Thymus (tissue), 11 donors: ENCODE results near the gene GSE1. TPM values are rescaled to one million over a fixed set of nuclear protein-coding genes. Genes with fewer than 3 reads are reported as not detected.

Source experiments
- DNase-seq, 9 donors: peaks; one replicate each; pipeline ENCODE4 v3.0.0-alpha.2; 2013; ENCODE audit warnings: low spot score in 9 of 9, low read depth in 6 of 9, missing footprints in 1 of 9
- H3K27ac ChIP-seq, 2 donors: one replicate each; pipeline ENCODE4 v1.5.1; 2013; ENCODE audit warnings: control low read depth in 1 of 2, low read depth in 1 of 2, low read length in 1 of 2, mild to moderate bottlenecking in 1 of 2, moderate library complexity in 1 of 2
- H3K27me3 ChIP-seq, 2 donors: one replicate each; pipeline ENCODE4 v1.5.1; 2013; ENCODE audit warnings: low read length in 1 of 2; ENCODE audit not compliant: control insufficient read depth in 2 of 2, insufficient read depth in 1 of 2
- H3K36me3 ChIP-seq, 2 donors: one replicate each; pipeline ENCODE4 v1.5.1; 2013; ENCODE audit warnings: low read length in 1 of 2, mild to moderate bottlenecking in 1 of 2, moderate library complexity in 1 of 2; ENCODE audit not compliant: control insufficient read depth in 2 of 2, insufficient read depth in 2 of 2
- H3K4me1 ChIP-seq, 2 donors: one replicate each; pipeline ENCODE4 v1.5.1; 2013; ENCODE audit warnings: low read length in 2 of 2; ENCODE audit not compliant: control insufficient read depth in 2 of 2, insufficient read depth in 2 of 2
- H3K4me3 ChIP-seq, 2 donors: one replicate each; pipeline ENCODE4 v1.5.1; 2013; ENCODE audit warnings: low read length in 2 of 2, control low read depth in 1 of 2, mild to moderate bottlenecking in 1 of 2
- H3K9me3 ChIP-seq, 2 donors: one replicate each; pipeline ENCODE4 v1.5.1; 2013; ENCODE audit warnings: low read length in 1 of 2, mild to moderate bottlenecking in 1 of 2; ENCODE audit not compliant: control insufficient read depth in 2 of 2, insufficient read depth in 1 of 2
- WGBS: extraction: QIAGEN DNeasy Blood & Tissue Kit; methylation state at CpG from one replicate; pipeline ENCODE4 v1.1.7; 2013; 5-methylcytosine and 5-hydroxymethylcytosine counted together
- polyA plus RNA-seq: library from polyadenylated mRNA; stranded (reverse); fragments of 200-250 nt; gene quantifications from one replicate; pipeline ENCODE4 v1.2.3, GENCODE V29; 2013
- total RNA-seq: library from RNA; stranded (reverse); fragments of 120-200 nt; gene quantifications from one replicate; pipeline ENCODE4 v1.2.4, GENCODE V29; 2013
- donor health status: healthy.

Gene GSE1
- total and polyA plus RNA-seq, 2 donors: 29.9 to 32.4 TPM

- no peak for DNase-seq
- WGBS: 83% methylated on average over 16 of the region's 16 CpGs
Measured at GRCh38 chr16:85649411-85650134, 36.5 kb downstream of the GSE1 start.

DNA sequence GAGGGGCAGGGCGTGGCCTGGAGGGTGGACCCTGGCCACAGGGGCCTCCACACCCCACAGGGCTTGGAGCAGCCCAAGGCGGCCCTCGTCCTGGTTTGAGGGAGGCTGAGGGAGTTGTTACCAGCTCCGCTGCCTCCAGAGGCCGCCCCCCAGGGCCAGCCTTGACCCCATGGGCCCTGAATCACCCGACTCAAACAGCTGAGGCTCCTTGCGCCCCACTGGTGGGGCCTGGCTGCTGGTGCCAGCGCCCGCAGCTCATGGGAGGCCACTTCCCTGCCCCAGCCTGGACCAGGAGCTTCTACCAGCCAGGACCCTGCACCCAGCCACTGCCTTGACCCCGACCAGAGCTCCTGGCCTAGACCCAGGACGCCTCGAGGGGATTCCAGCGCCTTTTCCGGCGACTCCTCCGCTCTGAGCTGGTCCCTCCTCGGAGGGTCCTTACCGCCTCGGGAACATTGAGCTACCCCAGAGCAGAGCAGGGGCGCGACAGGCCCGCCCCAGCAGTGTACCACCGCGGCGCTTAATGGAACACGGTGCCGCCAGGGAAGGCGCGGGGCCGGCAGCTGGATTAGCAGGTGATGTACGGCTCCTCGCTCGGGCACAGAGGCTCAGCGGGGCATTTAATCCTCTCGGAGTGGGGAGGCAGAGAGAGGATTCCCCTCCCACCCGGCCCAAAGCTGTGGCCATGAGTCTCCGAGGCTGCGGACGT, 37.2 kb downstream of the GSE1 start:
- H3K27me3 ChIP-seq: no peaks in the 10 kb centered on the region
- peaks cover 82 to 96% of the 10 kb centered on the region in 2 donors for H3K36me3 ChIP-seq
- DNase-seq: no peak
- peaks cover 1 to 9% of the 10 kb centered on the region in 2 donors for H3K9me3 ChIP-seq
- H3K27ac ChIP-seq: no peak overlapping the region
- H3K4me1 ChIP-seq: peaks cover 4 to 6% of the 10 kb centered on the region in 2 donors
- WGBS: 98% methylated on average over 39 of the region's 39 CpGs
- H3K4me3 ChIP-seq: no peak overlapping the region

More at GRCh38 chr16:85649411-85650134, 36.5 kb downstream of the GSE1 start:
- H3K9me3 ChIP-seq: peaks cover 1 to 9% of the 10 kb centered on the region in 2 donors
- no peak overlapping the region for H3K4me3 ChIP-seq
- peaks cover 6 to 8% of the 10 kb centered on the region in 2 donors for H3K4me1 ChIP-seq
- H3K36me3 ChIP-seq: peaks cover 80 to 95% of the 10 kb centered on the region in 2 donors
- no peaks in the 10 kb centered on the region for H3K27me3 ChIP-seq
- H3K27ac ChIP-seq: no peak overlapping the region

DNA sequence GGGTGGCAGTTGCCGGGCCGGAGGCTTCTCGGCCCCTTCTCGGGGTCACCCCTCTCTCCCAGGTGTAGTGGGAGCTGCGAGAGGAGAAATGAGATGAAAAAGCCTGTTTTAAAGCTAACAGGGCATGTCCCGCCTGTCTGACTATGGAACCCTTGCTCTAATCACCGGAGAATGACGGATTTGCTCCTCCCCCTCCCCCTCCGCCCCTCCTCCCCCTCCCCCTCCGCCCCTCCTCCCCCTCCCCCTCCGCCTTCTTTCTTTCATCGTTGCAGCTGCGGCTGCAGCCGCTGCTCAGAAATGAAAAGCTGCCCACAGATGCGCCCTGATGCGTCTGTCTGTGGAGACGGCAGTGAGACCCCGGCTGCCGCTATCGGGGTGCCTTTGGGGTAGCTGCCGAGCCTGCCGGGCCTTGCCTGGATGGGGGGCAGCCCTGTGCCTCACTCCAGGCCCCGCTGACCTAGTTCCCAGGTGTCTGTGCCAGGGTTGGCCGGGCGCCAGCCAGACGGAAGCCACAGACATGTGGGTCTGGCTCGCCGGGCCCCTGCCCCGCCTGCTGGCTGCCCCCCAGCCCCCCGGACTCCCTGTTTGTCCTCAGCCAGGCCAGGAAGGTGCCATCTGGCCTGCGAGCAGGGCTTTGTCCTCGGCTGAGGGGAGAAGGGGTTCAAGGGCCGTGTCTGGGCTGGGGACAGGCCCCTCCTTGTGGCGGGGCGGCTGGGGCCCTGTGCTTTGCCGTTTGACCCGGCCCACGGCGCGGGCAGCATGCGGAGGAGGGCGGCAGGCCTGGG, 37.9 kb downstream of the GSE1 start:
- peaks cover 1 to 9% of the 10 kb centered on the region in 2 donors for H3K9me3 ChIP-seq
- no peak overlapping the region for H3K4me3 ChIP-seq
- no peak for DNase-seq
- H3K4me1 ChIP-seq: peaks cover 4 to 6% of the 10 kb centered on the region in 2 donors
- peak overlapping the region in 1 of 2 donors; percentile 37 for H3K27ac ChIP-seq
- peaks cover 83 to 97% of the 10 kb centered on the region in 2 donors for H3K36me3 ChIP-seq
- 49% methylated on average over 38 of the region's 42 CpGs for WGBS
- H3K27me3 ChIP-seq: no peaks in the 10 kb centered on the region

DNA sequence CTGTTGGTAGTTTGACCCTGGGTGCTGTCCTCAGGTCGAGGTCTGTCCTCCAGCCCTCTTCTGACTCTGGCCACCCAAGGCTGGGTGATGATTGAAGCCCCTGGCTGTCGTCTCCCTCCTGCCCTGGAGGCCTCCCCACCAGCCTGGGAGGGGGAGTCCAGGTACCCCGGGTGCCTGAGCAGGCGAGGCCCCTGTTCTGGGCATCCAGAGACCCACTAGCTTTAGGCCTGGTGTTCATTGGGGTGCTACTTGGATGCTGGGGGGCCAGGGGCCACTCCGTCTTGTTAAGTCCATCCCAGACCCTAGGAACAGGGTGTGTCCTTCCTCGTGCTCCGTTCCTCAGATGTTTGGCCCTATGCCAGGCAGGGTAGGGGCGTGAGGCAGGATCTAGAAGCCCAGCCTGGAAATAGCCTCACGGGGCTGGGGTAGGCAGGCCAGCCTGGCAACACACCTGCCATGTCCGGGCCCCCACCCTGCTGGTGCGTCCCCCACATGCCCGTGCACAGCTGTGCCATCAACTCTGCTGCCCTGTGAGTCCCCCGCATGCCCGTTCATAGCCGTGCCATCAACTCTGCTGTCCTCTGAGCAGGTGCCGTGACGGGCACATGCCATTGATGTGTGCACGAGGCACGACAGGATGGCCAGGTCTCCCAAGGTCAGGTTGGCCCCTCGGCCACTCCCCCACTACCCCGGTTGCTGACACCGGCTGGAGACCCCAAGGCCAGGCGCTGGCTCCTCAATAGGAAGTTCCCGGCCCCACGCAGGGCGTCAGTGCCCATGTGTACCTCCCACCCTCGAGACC, 38.7 kb downstream of the GSE1 start:
- no peaks in the 10 kb centered on the region for H3K27me3 ChIP-seq
- peaks cover 4 to 6% of the 10 kb centered on the region in 2 donors for H3K4me1 ChIP-seq
- peaks cover 85 to 99% of the 10 kb centered on the region in 2 donors for H3K36me3 ChIP-seq
- peak overlapping the region in 1 of 2 donors; percentile 15 for H3K27ac ChIP-seq
- 97% methylated on average over 27 of the region's 27 CpGs for WGBS
- peaks cover 1 to 9% of the 10 kb centered on the region in 2 donors for H3K9me3 ChIP-seq
- DNase-seq: no peak
- no peak overlapping the region for H3K4me3 ChIP-seq

DNA sequence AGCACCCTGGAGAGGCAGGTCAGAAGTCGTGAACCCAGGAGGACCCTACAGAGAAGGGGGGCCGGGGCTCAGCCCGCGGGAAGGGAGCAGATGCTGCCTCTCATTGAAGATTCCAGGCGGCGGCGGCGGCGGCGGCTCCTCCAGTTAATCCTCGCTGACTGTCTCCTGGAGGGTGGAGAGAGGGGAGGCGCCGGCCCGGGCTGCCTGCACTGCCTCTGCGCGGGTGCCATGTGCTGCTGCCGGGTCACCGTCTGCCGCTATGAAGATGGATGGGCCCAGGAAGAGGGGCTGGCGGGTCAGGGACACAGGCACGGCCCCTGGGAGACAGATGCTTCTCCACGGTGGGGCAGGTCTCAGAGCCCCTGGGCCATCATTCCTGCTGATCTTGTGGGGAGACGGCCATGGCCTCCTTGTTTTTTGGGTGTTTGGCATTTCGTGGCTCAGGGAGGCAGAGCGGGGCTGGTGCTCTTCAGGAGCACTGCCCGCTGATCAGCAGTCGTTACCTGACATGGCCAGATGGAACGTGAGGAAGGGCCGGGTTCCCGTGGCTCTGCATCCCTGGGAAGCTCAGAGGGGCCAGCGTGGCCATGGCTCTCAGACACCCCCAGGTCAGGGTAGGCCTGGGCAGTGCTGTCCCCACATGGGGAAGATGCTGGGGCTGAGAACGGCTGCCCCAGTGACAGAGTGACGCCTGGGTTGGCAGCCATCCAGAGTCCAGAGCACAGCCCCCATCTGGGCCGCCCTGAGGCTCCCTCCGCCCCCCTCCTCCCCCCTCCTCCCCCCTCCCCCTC, 39.5 kb downstream of the GSE1 start:
- Histone ChIP-seq H3K36me3 (peaks cover 86 to 100% of the 10 kb centered on the region in 2 donors), H3K9me3 (peaks cover 1 to 9% of the 10 kb centered on the region in 2 donors), H3K27me3 (no peaks in the 10 kb centered on the region), H3K4me3 (no peak overlapping the region), H3K27ac (peak overlapping the region in 1 of 2 donors; percentile 25), H3K4me1 (peaks cover 4 to 6% of the 10 kb centered on the region in 2 donors)
- WGBS: 90% methylated on average over 35 of the region's 35 CpGs
- DNase-seq: no peak

DNA sequence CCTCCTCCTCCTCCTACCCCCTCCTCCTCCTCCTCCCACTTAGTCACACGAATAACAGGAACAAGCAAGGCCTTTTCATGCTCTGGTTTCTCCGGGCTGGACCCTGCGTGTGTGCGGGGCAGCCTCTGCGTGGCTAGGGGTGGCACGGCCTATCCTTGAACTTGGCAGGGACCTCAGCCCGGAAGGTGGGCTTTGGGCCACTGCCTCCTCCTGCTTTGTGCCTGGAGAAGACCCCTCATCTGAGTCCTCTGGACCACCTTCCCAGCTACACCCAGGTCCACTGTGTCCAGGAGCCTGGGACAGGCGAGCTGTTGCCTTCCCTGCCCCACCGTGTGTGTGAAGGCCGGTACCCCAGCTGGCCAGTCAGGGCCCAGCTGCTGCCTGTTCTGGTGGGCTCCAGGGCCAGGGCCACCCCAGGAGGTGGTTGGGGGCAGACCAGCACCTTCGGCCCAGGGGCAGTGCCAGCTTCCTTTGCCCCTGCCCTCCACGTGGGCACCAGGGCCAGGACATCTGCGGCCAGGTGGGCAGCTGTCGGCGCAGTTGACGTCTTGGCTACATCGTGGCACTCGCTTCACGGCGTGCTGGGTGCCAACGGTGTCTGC, 40.3 kb downstream of the GSE1 start:
- Histone ChIP-seq H3K4me3 (no peak overlapping the region), H3K27ac (peak overlapping the region in 1 of 2 donors; percentile 64), H3K4me1 (peaks cover 4 to 6% of the 10 kb centered on the region in 2 donors), H3K27me3 (no peaks in the 10 kb centered on the region), H3K36me3 (peaks cover 86 to 100% of the 10 kb centered on the region in 2 donors), H3K9me3 (peaks cover 1 to 9% of the 10 kb centered on the region in 2 donors)
- DNase-seq: no peak
- 90% methylated on average over 21 of the region's 21 CpGs for WGBS

DNA sequence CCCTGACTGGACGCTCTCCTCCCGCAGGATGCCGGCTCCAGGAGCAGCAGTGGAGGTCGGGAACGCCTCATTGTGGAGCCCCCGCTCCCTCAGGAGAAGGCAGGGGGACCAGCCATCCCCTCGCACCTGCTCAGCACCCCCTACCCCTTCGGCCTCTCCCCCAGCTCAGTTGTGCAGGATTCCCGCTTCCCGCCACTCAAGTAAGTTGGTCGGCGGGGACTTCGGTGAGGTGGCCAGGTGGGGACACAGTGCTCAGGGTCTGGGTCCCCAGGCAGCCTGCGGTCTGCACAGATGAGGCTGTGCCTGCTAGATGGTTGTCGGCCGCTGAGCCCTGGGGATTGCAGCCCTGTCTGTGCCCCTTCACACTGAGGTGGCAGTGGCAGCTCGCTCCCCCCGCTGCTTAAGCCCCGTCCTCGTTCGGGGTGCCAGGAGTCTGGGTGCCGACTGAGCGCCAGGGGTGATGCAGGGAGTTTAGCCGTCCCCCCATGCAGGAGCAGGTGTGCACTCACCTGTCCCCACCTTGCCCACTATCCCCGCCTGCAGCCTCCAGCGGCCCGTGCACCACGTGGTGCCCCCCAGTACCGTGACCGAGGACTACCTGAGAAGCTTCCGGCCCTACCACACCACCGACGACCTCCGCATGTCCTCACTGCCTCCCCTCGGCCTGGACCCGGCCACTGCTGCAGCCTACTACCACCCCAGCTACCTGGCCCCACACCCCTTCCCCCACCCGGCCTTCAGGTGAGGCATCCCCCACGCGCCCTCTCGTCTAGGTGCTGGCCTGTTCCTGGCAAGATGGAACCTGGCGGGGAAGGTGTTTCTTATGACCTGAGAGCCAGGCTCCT, 41.4 kb downstream of the GSE1 start:
- DNase-seq: no peak
- Histone ChIP-seq H3K27ac (no peak overlapping the region), H3K4me3 (no peak overlapping the region), H3K9me3 (peaks cover 1 to 6% of the 10 kb centered on the region in 2 donors), H3K36me3 (peaks cover 86 to 100% of the 10 kb centered on the region in 2 donors), H3K27me3 (no peaks in the 10 kb centered on the region), H3K4me1 (peaks cover 4 to 6% of the 10 kb centered on the region in 2 donors)
- 98% methylated on average over 41 of the region's 41 CpGs for WGBS
